GM21515 (cell line): ENCODE results near the gene CCDC24.

ENCODE experiments used
- ATAC-seq: cut with Tn5 transposase; IDR thresholded peaks from one replicate; pipeline ENCODE4 v1.9.1; 2021; ENCODE audit not compliant: unreplicated experiment

The CCDC24 gene

GRCh38 chr1:43963006-43963405 is 28.4 kb upstream of the CCDC24 start:
- no peak for ATAC-seq

GRCh38 chr1:43963890-43964289 is 27.5 kb upstream of the CCDC24 start:
- ATAC-seq, result no peak

GRCh38 chr1:43965316-43965715 is 26.1 kb upstream of the CCDC24 start:
- ATAC-seq, result no peak

- ATAC-seq, result no peak
These were observed 23.0 kb upstream of the CCDC24 start for GRCh38 chr1:43968348-43968948.

- ATAC-seq, result no peak
These were observed 22.0 kb upstream of the CCDC24 start for GRCh38 chr1:43969416-43969745.

GRCh38 chr1:43969746-43970466 is 21.5 kb upstream of the CCDC24 start, which contains the start of gene DPH2:
DPH2 (plus strand) TSS chr1:43970010; CDS start chr1:43970176, 166 bp downstream.
- ATAC-seq, result peak; percentile 79

GRCh38 chr1:43970502-43970901 is 20.9 kb upstream of the CCDC24 start:
- no peak for ATAC-seq

- ATAC-seq, result no peak
These were observed 20.5 kb upstream of the CCDC24 start for GRCh38 chr1:43970911-43971310.

- ATAC-seq, result no peak
These were observed 19.9 kb upstream of the CCDC24 start for GRCh38 chr1:43971336-43971980.

GRCh38 chr1:43973981-43974442 is 17.4 kb upstream of the CCDC24 start:
- ATAC-seq, result no peak

GRCh38 chr1:43974443-43975248 is 16.8 kb upstream of the CCDC24 start, which contains the start of gene ATP6V0B:
ATP6V0B (plus strand) TSS chr1:43974960; CDS start chr1:43975041, 81 bp downstream.
- peak; percentile 58 for ATAC-seq

- peak; percentile 2 for ATAC-seq
These were observed 16.0 kb upstream of the CCDC24 start for GRCh38 chr1:43975249-43975961.

GRCh38 chr1:43976045-43976444 is 15.4 kb upstream of the CCDC24 start:
- no peak for ATAC-seq

- ATAC-seq, result no peak
These were observed 14.5 kb upstream of the CCDC24 start for GRCh38 chr1:43976890-43977289.

- no peak for ATAC-seq
These were observed 13.8 kb upstream of the CCDC24 start for GRCh38 chr1:43977376-43978263.

GRCh38 chr1:43978264-43978550 is 13.2 kb upstream of the CCDC24 start:
- ATAC-seq, result no peak

GRCh38 chr1:43978551-43979260 is 12.7 kb upstream of the CCDC24 start, which contains the start of gene B4GALT2:
B4GALT2 (plus strand) TSS chr1:43979210; CDS start chr1:43981161, 1,951 bp downstream.
- no peak for ATAC-seq

GRCh38 chr1:43979261-43979527 is 12.2 kb upstream of the CCDC24 start:
- ATAC-seq, result no peak

- no peak for ATAC-seq
These were observed 11.7 kb upstream of the CCDC24 start for GRCh38 chr1:43979528-43980254.
